ENCODE results near the gene MIB2.
"Not testable (repeated sequence)": the region's sequence is repeated elsewhere in the genome, so short reads cannot be mapped to it uniquely, and the experiment has no call there.

Gene MIB2

DNA sequence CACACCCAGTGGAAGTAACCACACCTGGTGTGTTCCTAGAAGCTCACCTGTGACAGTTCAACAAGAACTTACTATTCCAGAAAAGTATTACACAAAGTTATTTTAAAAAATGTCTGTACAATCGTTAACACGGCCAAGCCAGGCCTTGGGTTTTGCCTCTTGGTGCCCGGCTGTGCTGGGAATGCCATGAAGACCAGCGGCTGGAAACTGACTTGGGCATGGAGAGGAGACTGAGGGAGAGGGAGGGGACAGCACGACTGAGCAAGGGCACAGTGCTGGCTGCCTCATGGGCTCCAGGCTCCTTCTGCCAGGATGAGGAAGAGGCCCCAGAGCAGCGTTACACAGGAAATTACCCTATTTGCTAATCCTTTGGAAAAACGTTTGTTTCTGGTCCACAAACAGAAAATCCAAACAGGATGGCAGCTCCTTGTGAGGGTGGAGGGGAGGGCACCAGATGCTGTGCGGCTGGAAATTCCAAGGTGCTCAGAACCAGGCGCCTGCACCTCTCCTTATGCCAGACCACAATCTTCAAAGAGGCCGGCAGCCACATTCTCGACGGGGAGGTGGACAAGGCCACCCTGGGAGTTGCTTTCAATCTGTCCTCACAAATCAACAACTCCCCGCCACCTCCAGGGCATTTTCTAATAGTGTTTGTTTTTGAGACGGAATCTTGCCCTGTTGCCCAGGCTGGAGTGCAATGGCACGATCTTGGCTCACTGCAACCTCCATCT, 47.7 kb downstream of the MIB2 start:
- not testable (repeated sequence) for H3K4me1 ChIP-seq (ENCODE audit: insufficient read depth, low read length); H3K36me3 ChIP-seq (ENCODE audit: insufficient read depth, low read length); H3K9ac ChIP-seq (ENCODE audit: low read depth, low read length); H3K9me3 ChIP-seq (ENCODE audit: control insufficient read depth, insufficient read depth, low read length)

DNA sequence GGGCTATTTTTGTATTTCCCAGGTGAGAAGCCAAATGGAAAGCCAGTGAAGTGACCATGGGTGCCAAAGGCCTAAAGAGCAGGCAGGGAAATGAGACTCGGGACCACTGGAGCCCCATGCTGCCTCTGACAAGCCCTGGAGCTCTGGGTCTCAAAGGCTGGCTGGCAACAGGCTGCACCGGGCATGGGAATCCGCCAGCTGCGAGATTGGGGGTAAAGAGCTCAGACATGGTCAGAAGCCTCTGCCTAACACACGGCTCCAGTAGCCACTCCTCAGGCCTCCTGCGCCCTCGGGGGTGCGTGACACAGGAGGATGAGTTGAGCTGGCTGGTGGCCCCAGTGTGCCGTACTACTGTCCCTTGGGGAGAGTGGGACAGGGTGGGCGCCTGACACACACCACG, 49.0 kb downstream of the MIB2 start:
- H3K36me3 ChIP-seq (ENCODE audit: insufficient read depth, low read length); H3K4me1 ChIP-seq (ENCODE audit: insufficient read depth, low read length); H3K9me3 ChIP-seq (ENCODE audit: control insufficient read depth, insufficient read depth, low read length); H3K9ac ChIP-seq (ENCODE audit: low read depth, low read length): not testable (repeated sequence)

GRCh38 chr1:1664941-1665814, 49.9 kb downstream of the MIB2 start:
- no peak overlapping the region for H3K9ac ChIP-seq (ENCODE audit: low read depth, low read length)
- no peaks in the 10 kb centered on the region for H3K4me1 ChIP-seq (ENCODE audit: insufficient read depth, low read length)
- no peaks in the 10 kb centered on the region for H3K9me3 ChIP-seq (ENCODE audit: control insufficient read depth, insufficient read depth, low read length)
- H3K36me3 ChIP-seq (ENCODE audit: insufficient read depth, low read length) = peaks cover 10% of the 10 kb centered on the region

- Histone ChIP-seq H3K9me3 (ENCODE audit: control insufficient read depth, insufficient read depth, low read length) (no peaks in the 10 kb centered on the region), H3K9ac (ENCODE audit: low read depth, low read length) (no peak overlapping the region), H3K4me1 (ENCODE audit: insufficient read depth, low read length) (no peaks in the 10 kb centered on the region), H3K36me3 (ENCODE audit: insufficient read depth, low read length) (peaks cover 10% of the 10 kb centered on the region)
Observed at GRCh38 chr1:1665815-1666251, 50.5 kb downstream of the MIB2 start.

DNA sequence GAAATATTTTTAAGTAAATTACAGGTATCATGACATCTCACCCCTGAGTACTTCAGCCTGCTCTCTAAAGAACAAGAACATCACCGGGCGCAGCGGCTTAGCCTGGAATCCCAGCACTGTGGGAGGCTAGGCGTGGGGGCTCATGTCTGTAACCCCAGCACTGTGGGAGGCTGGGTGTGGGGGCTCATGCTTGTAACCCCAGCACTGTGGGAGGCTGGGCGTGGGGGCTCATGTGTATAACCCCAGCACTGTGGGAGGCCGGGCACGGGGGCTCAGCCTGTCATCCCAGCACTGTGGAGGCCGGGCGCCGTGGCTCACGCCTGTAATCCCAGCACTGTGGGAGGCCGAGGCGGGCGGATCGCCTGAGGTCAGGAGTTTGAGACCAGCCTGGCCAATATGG, 51.2 kb downstream of the MIB2 start:
- Histone ChIP-seq H3K4me1 (ENCODE audit: insufficient read depth, low read length) (no peaks in the 10 kb centered on the region), H3K9ac (ENCODE audit: low read depth, low read length) (no peak overlapping the region), H3K9me3 (ENCODE audit: control insufficient read depth, insufficient read depth, low read length) (no peaks in the 10 kb centered on the region), H3K36me3 (ENCODE audit: insufficient read depth, low read length) (peaks cover 10% of the 10 kb centered on the region)

DNA sequence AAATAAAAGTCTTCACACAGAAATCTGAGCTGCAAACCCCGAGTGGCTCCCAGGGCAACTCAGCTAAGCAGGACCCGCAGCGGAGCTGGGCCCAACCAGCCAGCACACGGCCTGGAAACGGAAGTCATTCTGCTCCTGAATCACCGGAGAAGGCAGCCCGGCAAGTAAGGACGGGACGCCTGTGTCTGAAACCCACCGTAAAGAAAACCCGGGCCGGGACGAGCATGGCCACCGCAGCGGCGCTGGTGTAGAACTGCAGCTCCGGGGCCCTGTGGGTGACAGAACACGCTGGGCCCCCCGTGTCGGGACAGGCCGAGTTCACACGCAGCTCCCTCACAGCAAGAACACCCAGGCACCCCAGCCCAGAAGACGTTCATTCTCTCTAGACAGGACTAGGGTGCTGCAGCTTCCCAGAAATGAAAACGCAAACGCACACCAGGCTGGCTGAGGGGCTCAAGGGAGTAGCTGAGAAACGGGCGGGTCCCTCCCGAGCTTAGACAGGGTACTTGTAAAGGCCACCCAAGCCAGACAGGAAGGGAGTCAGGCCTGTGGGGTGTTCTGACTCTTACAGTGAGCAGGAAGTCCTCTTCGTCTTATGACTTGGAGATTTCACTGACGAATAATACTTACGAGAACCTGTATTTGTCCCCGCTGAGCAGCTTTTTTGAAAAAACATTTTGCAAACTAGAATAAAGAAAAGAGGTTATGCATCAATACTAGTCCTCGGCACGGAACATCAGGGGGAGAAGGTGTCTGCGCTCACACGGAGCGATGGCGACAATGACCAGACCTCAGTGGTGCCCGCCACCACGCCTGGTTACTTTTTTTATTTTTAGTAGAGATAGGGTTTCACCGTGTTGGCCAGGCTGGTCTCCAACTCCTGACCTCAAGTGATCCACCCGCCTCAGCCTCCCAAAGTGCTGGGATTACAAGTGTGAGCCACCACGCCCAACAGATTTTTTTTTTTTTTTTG, 54.5 kb downstream of the MIB2 start:
- no peaks in the 10 kb centered on the region for H3K4me1 ChIP-seq (ENCODE audit: insufficient read depth, low read length)
- H3K9ac ChIP-seq (ENCODE audit: low read depth, low read length) = no peak overlapping the region
- H3K9me3 ChIP-seq (ENCODE audit: control insufficient read depth, insufficient read depth, low read length) = no peaks in the 10 kb centered on the region
- peaks cover 10% of the 10 kb centered on the region for H3K36me3 ChIP-seq (ENCODE audit: insufficient read depth, low read length)

DNA sequence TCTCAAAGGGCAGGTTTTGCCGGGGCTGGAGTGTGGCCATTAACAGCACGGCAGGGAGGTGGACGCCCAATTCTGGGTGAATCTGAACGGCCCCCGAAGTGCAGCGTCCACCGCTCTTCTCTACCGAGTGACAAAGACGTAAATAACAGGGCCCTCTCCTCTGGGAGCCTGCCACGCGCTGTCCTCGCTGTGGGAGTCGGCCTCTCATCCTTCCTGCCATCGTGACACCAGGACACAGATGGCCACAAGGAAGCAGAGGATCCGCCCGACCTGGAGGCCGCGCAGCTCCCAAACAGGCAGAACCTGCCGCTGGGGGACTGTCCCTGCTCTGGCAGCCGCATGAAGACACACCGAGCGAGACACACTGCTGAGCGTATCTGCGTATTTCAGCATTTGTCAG, 55.6 kb downstream of the MIB2 start:
- Histone ChIP-seq H3K4me1 (ENCODE audit: insufficient read depth, low read length) (no peaks in the 10 kb centered on the region), H3K9ac (ENCODE audit: low read depth, low read length) (no peak overlapping the region), H3K36me3 (ENCODE audit: insufficient read depth, low read length) (peaks cover 5% of the 10 kb centered on the region; the same call in 1 of the 2 replicates), H3K9me3 (ENCODE audit: control insufficient read depth, insufficient read depth, low read length) (no peaks in the 10 kb centered on the region)

DNA sequence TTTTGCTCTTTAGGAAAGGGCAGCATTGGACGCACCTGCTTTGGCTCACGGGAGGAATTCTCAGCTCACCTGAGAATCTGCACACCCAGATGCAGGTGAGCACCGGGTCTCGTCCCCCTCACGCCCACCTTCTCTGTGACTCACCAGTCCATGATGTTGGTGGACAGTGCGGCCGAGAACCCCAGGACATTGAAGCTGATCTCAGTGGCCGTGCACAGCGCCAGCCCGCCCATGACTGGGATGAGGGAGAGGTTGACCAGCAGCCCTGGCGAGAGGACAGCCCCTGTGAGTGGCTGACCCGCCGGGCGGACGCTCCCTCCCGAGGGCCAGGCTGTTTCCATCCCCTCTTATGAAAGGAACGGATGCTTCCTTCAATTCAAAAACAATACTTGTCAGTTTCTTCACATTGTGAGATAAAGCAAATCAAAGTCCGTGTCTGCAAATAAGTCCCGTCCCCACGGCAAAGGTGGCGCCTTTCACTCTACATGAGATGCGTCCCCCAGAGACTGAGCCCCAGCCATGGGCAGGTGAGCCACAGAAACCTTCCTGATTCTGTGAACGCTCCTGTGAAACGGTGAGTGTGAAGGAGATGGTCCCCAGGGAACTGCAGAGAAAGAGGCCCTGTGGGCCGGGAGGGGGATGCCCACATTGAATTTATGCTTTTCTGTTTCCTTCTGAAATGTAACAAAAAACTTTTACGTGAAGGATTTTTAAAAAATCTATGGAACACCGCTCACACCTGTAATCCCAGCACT, 56.2 kb downstream of the MIB2 start:
- Histone ChIP-seq H3K9me3 (ENCODE audit: control insufficient read depth, insufficient read depth, low read length) (no peaks in the 10 kb centered on the region), H3K36me3 (ENCODE audit: insufficient read depth, low read length) (0 out of 2 replicates have a peak, but pooled peaks cover 5% of the 10 kb centered on the region), H3K9ac (ENCODE audit: low read depth, low read length) (no peak overlapping the region), H3K4me1 (ENCODE audit: insufficient read depth, low read length) (no peaks in the 10 kb centered on the region)

DNA sequence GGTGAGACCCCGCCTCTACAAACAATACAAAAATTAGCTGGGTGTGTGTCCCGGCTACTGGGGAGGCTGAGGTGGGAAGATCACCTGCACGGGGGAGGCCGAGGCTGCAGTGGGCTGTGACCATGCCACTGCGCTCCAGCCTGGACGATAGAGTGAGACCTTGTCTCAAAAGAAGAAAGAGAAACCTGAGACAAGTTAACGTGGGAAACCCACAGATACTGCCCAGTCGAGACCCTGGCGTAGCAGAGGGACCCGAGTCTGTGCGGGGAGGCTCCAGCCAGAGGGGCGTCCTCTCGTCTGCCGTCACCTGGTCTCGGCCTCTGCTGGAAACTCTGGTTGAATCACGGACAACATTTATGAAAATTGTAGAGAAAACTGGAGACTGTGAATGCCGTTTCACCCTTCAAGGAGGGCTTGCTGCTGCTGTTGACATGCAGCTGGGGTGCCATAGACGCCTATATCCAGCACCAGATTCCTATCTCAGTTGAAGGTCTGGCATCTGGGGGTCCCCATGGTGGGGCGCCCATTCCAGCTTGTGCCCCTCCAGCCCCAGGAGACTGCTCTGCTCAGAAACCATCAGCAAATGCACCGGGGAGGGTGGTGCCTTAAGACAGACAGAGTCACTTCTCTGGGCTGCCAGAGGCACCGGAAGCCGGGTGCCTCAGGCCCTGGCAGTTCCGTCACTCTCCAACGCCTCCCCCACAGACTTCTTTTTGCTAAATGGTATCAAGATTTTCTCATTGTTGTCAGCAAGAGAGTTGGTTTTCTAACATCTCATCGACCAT, 57.1 kb downstream of the MIB2 start:
- Histone ChIP-seq H3K9me3 (ENCODE audit: control insufficient read depth, insufficient read depth, low read length) (no peaks in the 10 kb centered on the region), H3K36me3 (ENCODE audit: insufficient read depth, low read length) (0 out of 2 replicates have a peak, but pooled peaks cover 5% of the 10 kb centered on the region), H3K9ac (ENCODE audit: low read depth, low read length) (no peak overlapping the region), H3K4me1 (ENCODE audit: insufficient read depth, low read length) (no peaks in the 10 kb centered on the region)

- H3K36me3 ChIP-seq (ENCODE audit: insufficient read depth, low read length); H3K9me3 ChIP-seq (ENCODE audit: control insufficient read depth, insufficient read depth, low read length); H3K4me1 ChIP-seq (ENCODE audit: insufficient read depth, low read length); H3K9ac ChIP-seq (ENCODE audit: low read depth, low read length): not testable (repeated sequence)
Observed at GRCh38 chr1:1674806-1675205, 59.5 kb downstream of the MIB2 start.

DNA sequence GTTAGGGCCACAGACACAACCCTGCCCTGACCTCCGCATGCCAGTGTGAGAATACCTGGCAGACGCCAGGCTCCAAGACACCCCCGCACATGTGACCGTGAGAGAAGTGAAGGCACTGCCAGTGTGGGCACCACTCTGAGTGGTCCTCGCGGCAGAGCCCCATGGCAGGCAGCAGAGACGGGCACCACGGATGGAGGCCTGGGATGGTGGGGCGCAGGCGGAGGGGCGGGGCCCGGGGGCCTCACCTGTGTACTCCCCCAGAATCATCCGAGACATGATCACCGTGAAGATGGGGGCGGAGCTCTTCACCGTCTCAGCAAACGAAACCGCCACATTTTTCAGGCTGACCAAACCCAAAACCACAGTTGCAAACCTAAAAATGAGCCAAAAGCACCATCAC, 59.9 kb downstream of the MIB2 start:
- H3K9ac ChIP-seq (ENCODE audit: low read depth, low read length); H3K9me3 ChIP-seq (ENCODE audit: control insufficient read depth, insufficient read depth, low read length); H3K4me1 ChIP-seq (ENCODE audit: insufficient read depth, low read length); H3K36me3 ChIP-seq (ENCODE audit: insufficient read depth, low read length): not testable (repeated sequence)

DNA sequence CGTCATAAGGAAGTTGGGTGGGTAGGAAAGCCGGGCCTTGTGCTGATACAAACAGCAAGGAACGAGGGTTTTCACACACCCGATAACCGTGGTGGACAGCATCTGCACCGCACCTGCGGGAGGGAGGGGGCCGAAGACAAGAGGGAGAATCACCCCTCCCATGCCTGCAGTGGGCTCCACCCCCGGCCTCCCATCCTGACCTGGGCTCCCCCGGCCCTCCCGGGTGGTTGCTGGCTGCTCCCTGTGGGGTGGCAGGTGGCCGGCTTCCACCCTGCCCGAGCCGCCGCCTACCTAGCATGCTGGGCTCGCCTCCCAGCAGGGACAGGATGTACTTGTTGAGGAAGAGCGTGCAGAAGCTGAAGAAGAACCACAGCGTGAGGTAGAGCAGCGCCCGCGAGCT, 60.8 kb downstream of the MIB2 start:
- not testable (repeated sequence) for H3K36me3 ChIP-seq (ENCODE audit: insufficient read depth, low read length); H3K9ac ChIP-seq (ENCODE audit: low read depth, low read length); H3K9me3 ChIP-seq (ENCODE audit: control insufficient read depth, insufficient read depth, low read length); H3K4me1 ChIP-seq (ENCODE audit: insufficient read depth, low read length)
